GM18909 (cell line): Measurements from ENCODE around the gene SMCHD1.
A peak's percentile ranks its signal among the peaks of the same experiment; 100 is the strongest.
"Not testable (repeated sequence)": the region's sequence is repeated elsewhere in the genome, so short reads cannot be mapped to it uniquely, and the experiment has no call there.

Experiments used
- ATAC-seq: cut with Tn5 transposase; IDR thresholded peaks from one replicate; pipeline ENCODE4 v1.9.1; 2021; ENCODE audit warnings: mild to moderate bottlenecking; ENCODE audit not compliant: unreplicated experiment, poor library complexity

SMCHD1 gene

DNA sequence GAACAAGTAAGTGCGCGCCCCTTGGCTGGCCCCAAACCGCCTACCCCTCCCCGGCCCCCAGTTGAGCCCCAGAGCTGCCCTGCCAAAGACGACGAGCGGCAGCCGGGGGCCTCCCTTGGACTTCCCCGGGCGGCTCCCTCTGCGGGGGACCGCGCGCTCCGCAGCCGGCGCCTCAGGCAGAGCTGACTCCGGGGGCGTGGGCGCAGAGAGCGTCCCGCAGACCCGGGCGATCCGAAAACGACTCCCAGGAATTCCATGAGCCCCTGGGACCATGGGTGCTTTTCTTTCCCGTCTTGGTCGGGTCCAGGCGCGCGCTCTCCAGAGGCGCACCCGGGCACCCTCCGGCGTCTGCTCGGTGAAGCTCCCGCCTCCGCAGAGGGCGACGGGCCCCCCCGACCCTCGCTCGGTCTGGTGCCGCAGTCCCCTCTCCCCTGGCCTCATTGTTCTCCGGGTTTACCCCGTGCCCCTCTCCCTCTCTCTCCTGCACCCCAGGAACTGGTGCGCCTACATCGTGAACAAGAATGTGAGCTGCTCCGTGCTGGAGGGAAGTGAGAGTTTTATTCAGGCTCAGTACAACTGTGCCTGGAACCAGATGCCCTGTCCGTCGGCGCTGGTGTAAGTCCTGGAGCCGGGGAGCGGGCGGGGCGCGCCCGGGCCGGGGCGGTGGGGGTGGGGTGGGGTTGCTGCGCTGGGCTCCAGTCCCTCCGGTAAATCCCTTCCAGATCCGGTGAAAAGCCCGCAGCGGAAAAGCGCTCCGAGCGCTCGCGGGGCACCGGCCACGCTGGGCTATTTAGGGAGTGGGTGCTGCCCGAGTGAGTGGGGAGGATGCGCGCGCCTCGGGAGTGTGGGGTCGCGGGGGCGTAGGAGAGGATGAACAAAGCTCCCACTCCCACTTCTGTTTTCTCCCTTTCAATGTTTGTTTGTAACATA, 192.1 kb downstream of the SMCHD1 start:
- ATAC-seq = peak; percentile 33

DNA sequence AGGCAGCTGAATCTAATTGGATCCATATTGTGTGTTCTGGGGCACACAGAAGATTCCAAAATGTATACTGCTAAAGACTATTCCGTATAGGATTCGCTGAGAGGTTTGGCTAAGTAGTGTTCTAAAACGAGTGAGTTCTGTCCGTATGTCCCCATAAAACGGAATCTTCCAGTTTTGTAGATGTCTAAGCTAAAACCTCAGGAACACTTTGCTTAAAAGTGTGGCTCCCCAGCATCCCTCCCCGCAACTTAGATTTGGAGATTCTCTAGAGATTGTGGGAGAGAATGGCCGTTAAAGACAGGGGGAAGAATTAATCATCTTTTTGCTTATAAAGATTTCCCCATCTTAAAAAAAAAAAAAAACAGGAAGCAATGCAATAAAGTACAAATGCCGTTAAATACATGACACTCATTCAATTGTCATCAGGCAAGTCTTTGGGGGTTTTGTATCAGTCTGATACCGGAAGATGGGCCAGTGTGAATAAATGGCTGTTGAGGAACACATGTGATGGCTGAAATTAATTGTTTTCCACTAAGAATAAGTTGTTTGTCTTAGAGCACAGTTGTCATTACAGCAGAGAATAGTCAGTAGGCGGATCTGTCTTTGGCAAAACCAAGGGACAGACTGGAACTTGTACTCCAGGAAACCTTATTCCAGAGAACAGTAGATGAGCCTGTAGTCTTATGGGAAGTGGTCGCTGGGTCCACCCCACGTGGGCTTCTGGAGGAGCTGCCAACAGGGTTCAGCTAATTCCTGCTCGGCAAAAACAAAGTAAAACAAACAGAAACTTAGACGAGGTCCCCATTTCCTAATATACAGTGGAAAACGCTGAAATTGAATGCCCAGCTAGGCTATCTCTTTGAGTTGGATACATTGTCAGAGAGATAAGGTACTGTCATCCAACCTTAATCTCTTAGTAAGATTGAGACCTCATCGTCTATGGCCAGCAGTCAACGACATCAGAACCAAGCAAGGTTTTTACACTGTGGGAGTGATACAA, 193.0 kb downstream of the SMCHD1 start:
- no peak for ATAC-seq

DNA sequence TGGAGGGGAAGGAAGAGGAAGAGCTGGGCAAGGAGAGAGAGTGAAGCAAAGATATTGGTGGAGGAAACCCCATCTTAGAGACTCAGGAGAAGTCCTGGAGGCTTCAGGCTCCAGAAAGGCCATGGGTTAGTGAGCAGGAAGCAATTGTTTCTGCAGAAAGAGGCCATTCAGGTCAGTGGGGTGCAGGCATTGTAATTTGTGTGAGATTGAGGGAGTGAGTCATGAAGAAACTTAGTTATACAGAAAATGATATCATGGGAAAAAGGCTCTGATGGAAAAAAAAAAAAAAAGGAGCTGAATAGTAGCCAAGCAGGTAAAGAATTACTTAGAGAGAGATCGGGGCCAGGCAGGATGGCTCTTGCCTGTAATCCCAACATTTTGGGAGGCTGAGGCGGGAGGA, 195.3 kb downstream of the SMCHD1 start:
- no peak for ATAC-seq

DNA sequence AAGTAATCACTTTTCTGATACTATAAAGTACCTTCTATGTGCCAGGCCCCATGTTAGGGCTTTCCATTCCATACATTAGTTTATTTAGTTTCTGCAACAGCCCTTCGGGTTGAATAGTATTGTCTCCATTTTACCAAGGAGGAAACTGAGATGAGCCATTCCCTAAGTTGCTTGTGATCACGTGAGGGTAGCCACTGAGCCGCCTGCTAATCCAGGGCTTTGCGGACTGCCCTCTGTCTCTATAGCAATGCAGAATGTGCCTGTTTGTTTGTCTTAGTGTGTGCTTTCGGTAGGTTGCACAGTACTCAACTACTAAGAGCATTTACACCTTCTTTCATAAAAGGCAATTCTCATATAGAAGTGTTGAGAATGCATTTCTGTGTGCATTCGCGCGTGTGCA, 196.2 kb downstream of the SMCHD1 start:
- ATAC-seq = no peak

DNA sequence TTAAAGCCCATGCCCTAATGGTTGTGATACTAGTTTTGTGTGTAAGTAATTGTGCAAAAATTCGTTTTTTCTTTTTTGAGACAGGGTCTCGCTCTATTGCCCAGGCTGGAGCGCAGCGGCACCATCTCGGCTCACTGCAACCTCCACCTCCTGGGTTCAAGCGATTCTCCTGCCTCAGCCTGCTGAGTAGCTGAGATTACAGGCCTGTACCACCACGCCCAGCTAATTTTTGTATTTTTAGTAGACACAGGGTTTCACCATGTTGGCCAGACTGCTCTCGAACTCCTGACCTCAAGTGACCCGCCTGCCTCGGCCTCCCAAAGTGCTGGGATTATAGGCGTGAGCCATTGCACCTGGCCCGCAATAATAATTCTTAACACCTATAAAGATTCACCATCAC, 196.9 kb downstream of the SMCHD1 start:
- ATAC-seq = not testable (repeated sequence)

DNA sequence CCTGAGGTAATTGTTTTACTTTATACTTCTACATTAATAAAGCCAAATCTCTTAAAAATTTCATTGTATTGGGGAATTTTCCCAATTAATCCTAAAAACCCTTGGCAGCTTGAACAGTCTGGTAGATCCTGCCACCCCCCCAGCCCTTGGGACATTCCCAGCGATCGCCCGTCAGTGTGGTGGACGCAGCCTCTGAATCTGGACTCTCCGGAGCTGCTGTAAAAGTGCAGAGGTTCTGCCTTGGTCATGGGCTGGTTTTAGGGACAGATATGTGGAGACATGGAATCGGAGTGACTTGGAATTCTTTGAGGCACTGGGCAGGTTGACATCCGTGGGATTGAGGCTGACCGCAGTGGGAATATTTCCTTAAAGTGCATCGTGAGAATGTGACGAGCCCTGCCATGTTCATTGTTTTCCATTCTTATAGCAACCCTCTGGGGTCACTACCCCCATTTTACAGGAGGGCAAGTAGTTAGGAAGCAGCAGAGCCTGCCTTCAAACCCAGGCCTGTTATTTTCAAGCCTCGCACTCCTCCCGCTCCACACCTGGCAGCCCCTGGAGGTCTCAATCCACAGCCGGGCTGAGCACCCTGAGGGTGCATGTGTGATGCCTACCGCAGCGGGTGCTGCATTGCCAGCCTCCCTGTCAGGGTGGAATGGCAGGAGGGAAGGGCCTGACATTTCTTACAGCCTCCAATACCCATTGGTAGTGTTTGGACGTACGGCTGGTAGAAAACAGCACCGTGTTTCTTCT, 197.8 kb downstream of the SMCHD1 start:
- no peak for ATAC-seq

DNA sequence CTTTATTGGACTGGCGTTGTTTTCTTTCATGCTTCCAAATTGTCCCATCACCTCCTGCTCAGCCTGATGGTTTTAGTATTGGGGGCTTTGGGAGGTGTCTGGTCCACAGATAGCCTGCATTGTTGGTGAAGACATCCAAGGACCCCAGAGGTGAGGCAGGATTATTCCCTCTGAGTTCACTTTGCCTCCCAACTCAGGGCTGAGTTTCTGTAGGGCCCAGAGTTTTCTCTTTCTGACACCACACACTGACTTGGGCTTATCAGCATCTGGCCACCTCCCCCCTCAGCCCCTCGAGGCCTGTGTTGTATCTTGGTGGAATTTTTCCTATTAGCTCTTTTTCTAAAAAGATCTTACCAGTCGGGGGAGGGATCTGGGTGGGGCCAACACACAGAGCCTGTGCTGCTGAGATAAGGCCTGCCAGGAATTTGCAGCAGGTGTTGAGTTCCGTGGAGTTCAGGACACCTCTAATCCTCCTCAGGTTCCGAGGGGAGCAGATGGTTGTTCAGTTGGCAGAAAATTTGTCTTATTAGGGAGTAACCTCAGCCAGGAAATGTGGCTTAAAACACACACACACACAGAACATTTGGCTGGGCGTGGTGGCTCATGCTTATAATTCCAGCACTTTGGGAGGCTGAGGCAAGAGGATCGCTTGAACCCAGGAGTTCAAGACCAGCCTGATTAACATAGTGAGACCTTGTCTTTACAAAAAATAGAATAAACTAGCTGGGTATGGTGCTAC, 198.6 kb downstream of the SMCHD1 start:
- ATAC-seq = no peak
